Stimulated activated CD8-positive, alpha-beta memory T cell treated with anti-CD3 and anti-CD28 coated beads, Interleukin-4, amount 100 ng/mL, for 48 hours (primary cell): ENCODE data around the gene LGALS7.

Experiments
- DNase-seq: peaks from one replicate; pipeline ENCODE4 v3.0.0-alpha.2; 2020

The LGALS7 gene

GRCh38 chr19:38737921-38738737 lies 35.2 kb downstream of the LGALS7 start:
- no peak for DNase-seq

GRCh38 chr19:38737281-38737865 lies 35.9 kb downstream of the LGALS7 start:
- DNase-seq = no peak

- peak; percentile 85 for DNase-seq
Measured at GRCh38 chr19:38736413-38737280, 36.7 kb downstream of the LGALS7 start.

GRCh38 chr19:38736036-38736412 lies 37.3 kb downstream of the LGALS7 start:
- DNase-seq = peak; percentile 76

GRCh38 chr19:38735257-38735686 lies 38.0 kb downstream of the LGALS7 start:
- DNase-seq = peak; percentile 62

GRCh38 chr19:38734426-38735256 lies 38.7 kb downstream of the LGALS7 start:
- peak; percentile 36 for DNase-seq

- DNase-seq = no peak
Measured at GRCh38 chr19:38734176-38734425, 39.2 kb downstream of the LGALS7 start.

- DNase-seq = no peak
Measured at GRCh38 chr19:38733493-38734175, 39.7 kb downstream of the LGALS7 start.

GRCh38 chr19:38733241-38733492 lies 40.1 kb downstream of the LGALS7 start:
- no peak for DNase-seq

- no peak for DNase-seq
Measured at GRCh38 chr19:38731654-38732301, 41.5 kb downstream of the LGALS7 start.

GRCh38 chr19:38730731-38731589 lies 42.4 kb downstream of the LGALS7 start:
- DNase-seq = no peak

- no peak for DNase-seq
Measured at GRCh38 chr19:38730470-38730730, 42.9 kb downstream of the LGALS7 start.

- DNase-seq = peak; percentile 92
Measured at GRCh38 chr19:38729653-38730469, 43.5 kb downstream of the LGALS7 start.

GRCh38 chr19:38728752-38729541 lies 44.4 kb downstream of the LGALS7 start:
- no peak for DNase-seq

- DNase-seq = no peak
Measured at GRCh38 chr19:38727868-38728660, 45.3 kb downstream of the LGALS7 start.

- no peak for DNase-seq
Measured at GRCh38 chr19:38727306-38727867, 45.9 kb downstream of the LGALS7 start.

GRCh38 chr19:38726761-38727301 lies 46.5 kb downstream of the LGALS7 start:
- peak; percentile 40 for DNase-seq

- DNase-seq = no peak
Measured at GRCh38 chr19:38726284-38726673, 47.0 kb downstream of the LGALS7 start.
